C4-2B (cell line): ENCODE data around the gene TTC28.

Experiments used
- CTCF ChIP-seq: fragments of 450-650 bp; conservative IDR thresholded peaks from 2 replicates; pipeline ENCODE4 v1.5.1; 2017; ENCODE audit warnings: mild to moderate bottlenecking
- ZFX ChIP-seq: fragments of 450-650 bp; IDR thresholded peaks from 2 replicates; pipeline ENCODE4 v1.6.1; 2017

GRCh38 chr22:28344918-28345703 is 334.5 kb downstream of the TTC28 start:
- no peak for TF ChIP-seq CTCF
- no peak for TF ChIP-seq ZFX
